ENCODE measurements around the gene DCBLD2. TPM values are rescaled to one million over a fixed set of nuclear protein-coding genes. Genes with fewer than 3 reads are reported as not detected.

DCBLD2 gene
- total RNA-seq, 1 experiment from 2014 or later = 178 TPM

DNA sequence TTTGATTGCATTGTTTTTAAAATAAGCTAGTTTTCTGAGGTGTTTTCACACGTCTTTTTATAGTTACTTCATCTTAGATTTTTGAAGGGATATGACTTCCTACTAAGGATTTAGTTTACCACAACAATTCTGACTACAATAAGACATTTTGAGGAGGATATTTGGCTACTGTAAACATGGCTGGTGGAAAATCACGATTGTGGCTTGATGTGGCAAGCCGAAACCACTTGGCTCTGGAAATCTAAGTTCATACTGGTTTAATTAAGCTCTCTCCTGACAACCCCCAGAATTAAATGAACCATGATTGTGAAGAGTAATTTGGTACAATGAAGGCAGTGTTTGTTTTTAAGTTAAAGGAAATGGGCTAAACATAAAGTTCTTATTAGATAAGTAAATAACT, 107.5 kb downstream of the DCBLD2 start:
- Mint-ChIP-seq H3K27me3 (ENCODE audit: unreplicated experiment) (no peaks in the 10 kb centered on the region), H3K36me3 (ENCODE audit: insufficient read depth, unreplicated experiment) (peaks cover 19% of the 10 kb centered on the region), H3K27ac (ENCODE audit: unreplicated experiment) (no peak overlapping the region), H3K4me1 (ENCODE audit: low read depth, unreplicated experiment) (no peaks in the 10 kb centered on the region), H3K9me3 (ENCODE audit: low read depth, unreplicated experiment) (no peaks in the 10 kb centered on the region), H3K4me3 (ENCODE audit: low read depth, unreplicated experiment) (no peak overlapping the region)
- no peak for DNase-seq
- intact Hi-C loops (cut with micrococcal nuclease; ENCODE audit: unreplicated experiment) = loop anchor here (5.0 kb wide), 1 partner anchor 192 kb away; no protein-coding TSS in a partner anchor
- CTCF ChIA-PET = no interaction called here
- TF ChIP-seq, protein P1, sequence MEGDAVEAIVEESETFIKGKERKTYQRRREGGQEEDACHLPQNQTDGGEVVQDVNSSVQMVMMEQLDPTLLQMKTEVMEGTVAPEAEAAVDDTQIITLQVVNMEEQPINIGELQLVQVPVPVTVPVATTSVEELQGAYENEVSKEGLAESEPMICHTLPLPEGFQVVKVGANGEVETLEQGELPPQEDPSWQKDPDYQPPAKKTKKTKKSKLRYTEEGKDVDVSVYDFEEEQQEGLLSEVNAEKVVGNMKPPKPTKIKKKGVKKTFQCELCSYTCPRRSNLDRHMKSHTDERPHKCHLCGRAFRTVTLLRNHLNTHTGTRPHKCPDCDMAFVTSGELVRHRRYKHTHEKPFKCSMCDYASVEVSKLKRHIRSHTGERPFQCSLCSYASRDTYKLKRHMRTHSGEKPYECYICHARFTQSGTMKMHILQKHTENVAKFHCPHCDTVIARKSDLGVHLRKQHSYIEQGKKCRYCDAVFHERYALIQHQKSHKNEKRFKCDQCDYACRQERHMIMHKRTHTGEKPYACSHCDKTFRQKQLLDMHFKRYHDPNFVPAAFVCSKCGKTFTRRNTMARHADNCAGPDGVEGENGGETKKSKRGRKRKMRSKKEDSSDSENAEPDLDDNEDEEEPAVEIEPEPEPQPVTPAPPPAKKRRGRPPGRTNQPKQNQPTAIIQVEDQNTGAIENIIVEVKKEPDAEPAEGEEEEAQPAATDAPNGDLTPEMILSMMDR (IDR thresholded peaks at IDR 0.05; ENCODE audit: unreplicated experiment) = no peak
- BruUV-seq (replicated peaks) = no TSS peak

DNA sequence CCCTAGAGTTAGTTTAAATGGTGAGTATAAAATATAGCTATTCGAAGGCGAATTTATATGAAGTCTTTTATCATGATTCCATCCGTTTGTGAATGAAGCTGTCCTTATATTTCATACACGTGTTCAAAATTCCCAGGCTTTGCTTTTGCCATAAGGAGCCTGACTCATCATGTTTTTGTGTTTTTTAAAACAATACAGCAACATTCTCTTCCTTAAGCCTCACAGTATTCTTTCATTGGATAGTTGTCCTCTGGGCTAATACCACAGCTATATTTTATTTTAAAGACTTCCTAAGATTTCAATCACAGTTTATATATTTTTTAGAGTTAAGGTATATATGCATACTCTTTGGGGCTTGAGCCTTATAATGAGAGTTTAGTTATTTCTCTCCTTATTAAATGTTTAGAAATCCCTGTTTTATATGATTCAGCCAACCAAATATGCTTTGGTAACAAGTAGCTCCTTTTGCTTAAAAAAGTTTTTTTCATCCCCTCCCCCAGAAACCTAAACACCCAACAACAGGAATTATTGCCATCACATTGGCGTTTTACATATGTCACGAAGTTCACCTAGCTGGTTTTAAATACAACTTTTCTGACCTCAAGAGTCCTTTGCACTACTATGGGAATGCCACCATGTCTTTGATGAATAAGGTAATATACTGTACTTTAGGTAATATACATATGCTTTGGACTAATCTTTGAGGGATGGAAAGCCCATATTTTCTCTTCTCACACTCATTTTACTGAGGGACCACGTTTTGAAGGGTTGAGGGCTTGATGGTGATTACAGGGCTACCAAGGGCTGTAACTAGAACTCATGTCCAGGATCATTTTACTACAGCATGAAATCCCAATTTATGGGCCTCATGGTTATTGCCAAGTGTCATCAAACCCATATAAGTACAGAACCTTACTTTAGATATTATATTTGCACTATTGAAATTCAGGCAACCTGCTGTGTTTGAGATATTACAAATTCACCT, 109.9 kb downstream of the DCBLD2 start:
- intact Hi-C loops (cut with micrococcal nuclease; ENCODE audit: unreplicated experiment) = loop anchor here (5.0 kb wide), 1 partner anchor 189 kb away; no protein-coding TSS in a partner anchor
- CTCF ChIA-PET = no interaction called here
- no TSS peak for BruUV-seq (replicated peaks)
- TF ChIP-seq, protein P1 (IDR thresholded peaks at IDR 0.05; ENCODE audit: unreplicated experiment) = no peak
- Mint-ChIP-seq H3K4me1 (ENCODE audit: low read depth, unreplicated experiment) (peaks cover 4% of the 10 kb centered on the region), H3K27ac (ENCODE audit: unreplicated experiment) (peak overlapping the region; percentile 78), H3K36me3 (ENCODE audit: insufficient read depth, unreplicated experiment) (peaks cover 10% of the 10 kb centered on the region), H3K9me3 (ENCODE audit: low read depth, unreplicated experiment) (no peaks in the 10 kb centered on the region), H3K4me3 (ENCODE audit: low read depth, unreplicated experiment) (no peak overlapping the region), H3K27me3 (ENCODE audit: unreplicated experiment) (no peaks in the 10 kb centered on the region)
- no peak for DNase-seq

DNA sequence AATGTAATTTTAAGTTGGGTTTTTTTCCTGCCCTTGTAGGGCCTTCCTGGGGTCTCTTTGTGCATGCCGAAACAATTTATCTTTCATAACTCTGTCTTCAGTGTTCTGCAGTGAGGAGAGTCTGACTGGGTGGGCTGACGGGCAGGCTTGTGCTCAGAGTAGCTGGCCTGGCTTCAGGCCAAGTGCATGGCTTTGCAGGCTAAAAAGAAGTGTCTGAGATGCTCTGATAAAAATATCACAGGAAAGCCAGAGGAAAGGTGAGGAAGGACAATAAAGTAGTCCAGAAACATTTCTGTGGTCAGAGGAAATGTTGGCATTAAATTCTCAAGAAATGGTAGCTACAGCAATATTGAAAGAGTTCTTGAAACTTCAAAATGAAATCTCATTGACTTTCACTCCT, 112.8 kb downstream of the DCBLD2 start:
- Mint-ChIP-seq H3K4me1 (ENCODE audit: low read depth, unreplicated experiment) (peaks cover 21% of the 10 kb centered on the region), H3K4me3 (ENCODE audit: low read depth, unreplicated experiment) (no peak overlapping the region), H3K27me3 (ENCODE audit: unreplicated experiment) (no peaks in the 10 kb centered on the region), H3K36me3 (ENCODE audit: insufficient read depth, unreplicated experiment) (peaks cover 5% of the 10 kb centered on the region), H3K9me3 (ENCODE audit: low read depth, unreplicated experiment) (no peaks in the 10 kb centered on the region), H3K27ac (ENCODE audit: unreplicated experiment) (no peak overlapping the region)
- no TSS peak for BruUV-seq (replicated peaks)
- TF ChIP-seq, protein P1 (IDR thresholded peaks at IDR 0.05; ENCODE audit: unreplicated experiment) = no peak
- intact Hi-C loops (cut with micrococcal nuclease; ENCODE audit: unreplicated experiment) = no loop called here
- CTCF ChIA-PET = interaction anchor here (0.6 kb wide), 1 partner anchor 973 kb away, joined by 6 read pairs; no protein-coding TSS in a partner anchor
- DNase-seq = no peak

DNA sequence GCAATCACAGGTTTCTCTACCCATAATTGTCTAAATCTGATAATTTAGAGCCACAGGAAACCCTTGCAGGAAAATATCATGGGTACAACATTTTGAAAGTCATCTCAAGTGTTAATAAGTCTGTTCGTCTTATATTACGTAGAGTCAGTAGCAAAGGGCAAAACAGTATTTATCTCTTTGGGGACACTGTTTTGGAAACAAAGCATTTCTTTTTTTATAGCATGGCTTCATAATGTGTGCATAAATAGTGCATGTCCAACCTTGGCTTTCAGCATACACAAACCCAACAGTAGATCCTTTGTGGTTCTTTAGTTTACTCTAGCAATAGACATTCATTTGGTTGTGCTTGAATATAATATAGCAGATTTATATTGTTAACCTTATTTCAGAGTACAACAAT, 114.3 kb downstream of the DCBLD2 start:
- DNase-seq = no peak
- peaks cover 5% of the 10 kb centered on the region for H3K36me3 Mint-ChIP-seq (ENCODE audit: insufficient read depth, unreplicated experiment)
- BruUV-seq (replicated peaks) = no TSS peak
- CTCF ChIA-PET = no interaction called here
- no peaks in the 10 kb centered on the region for H3K27me3 Mint-ChIP-seq (ENCODE audit: unreplicated experiment)
- intact Hi-C loops (cut with micrococcal nuclease; ENCODE audit: unreplicated experiment) = no loop called here
- no peak overlapping the region for H3K4me3 Mint-ChIP-seq (ENCODE audit: low read depth, unreplicated experiment)
- peaks cover 21% of the 10 kb centered on the region for H3K4me1 Mint-ChIP-seq (ENCODE audit: low read depth, unreplicated experiment)
- TF ChIP-seq, protein P1 (IDR thresholded peaks at IDR 0.05; ENCODE audit: unreplicated experiment) = no peak
- no peaks in the 10 kb centered on the region for H3K9me3 Mint-ChIP-seq (ENCODE audit: low read depth, unreplicated experiment)
- no peak overlapping the region for H3K27ac Mint-ChIP-seq (ENCODE audit: unreplicated experiment)

All from Calu3 (cell line).